ENCODE data around the gene SLC25A25.

Gene SLC25A25

GRCh38 chr9:128144239-128145181 lies 76.5 kb downstream of the SLC25A25 start:
- H3K4me3 ChIP-seq (ENCODE audit: low read depth, low read length), result no peak overlapping the region
- no peak for TF ChIP-seq CTCF (IDR thresholded peaks at IDR 0.05; ENCODE audit: low read depth, low read length)

GRCh38 chr9:128145536-128145935 lies 77.5 kb downstream of the SLC25A25 start:
- H3K4me3 ChIP-seq (ENCODE audit: low read depth, low read length), result no peak overlapping the region
- TF ChIP-seq CTCF (IDR thresholded peaks at IDR 0.05; ENCODE audit: low read depth, low read length), result no peak

GRCh38 chr9:128145951-128146351 lies 77.9 kb downstream of the SLC25A25 start:
- no peak for TF ChIP-seq CTCF (IDR thresholded peaks at IDR 0.05; ENCODE audit: low read depth, low read length)
- H3K4me3 ChIP-seq (ENCODE audit: low read depth, low read length), result no peak overlapping the region

GRCh38 chr9:128146591-128147120 lies 78.6 kb downstream of the SLC25A25 start:
- no peak for TF ChIP-seq CTCF (IDR thresholded peaks at IDR 0.05; ENCODE audit: low read depth, low read length)
- H3K4me3 ChIP-seq (ENCODE audit: low read depth, low read length), result no peak overlapping the region

- TF ChIP-seq CTCF (IDR thresholded peaks at IDR 0.05; ENCODE audit: low read depth, low read length), result no peak
- H3K4me3 ChIP-seq (ENCODE audit: low read depth, low read length), result no peak overlapping the region
Observed at GRCh38 chr9:128148509-128149000, 80.5 kb downstream of the SLC25A25 start.

- H3K4me3 ChIP-seq (ENCODE audit: low read depth, low read length), result no peak within 1 kb of the TSS
- TF ChIP-seq CTCF (IDR thresholded peaks at IDR 0.05; ENCODE audit: low read depth, low read length), result no peak
Observed at GRCh38 chr9:128149001-128149701, 81.1 kb downstream of the SLC25A25 start, which contains the start of gene LCN2. Gene LCN2 (plus strand): TSS chr9:128149453. CDS start chr9:128149526, 73 bp downstream.
